Measurements from ENCODE around the gene CENPB.
A peak's percentile ranks its signal among the peaks of the same experiment; 100 is the strongest.

CENPB gene

DNA sequence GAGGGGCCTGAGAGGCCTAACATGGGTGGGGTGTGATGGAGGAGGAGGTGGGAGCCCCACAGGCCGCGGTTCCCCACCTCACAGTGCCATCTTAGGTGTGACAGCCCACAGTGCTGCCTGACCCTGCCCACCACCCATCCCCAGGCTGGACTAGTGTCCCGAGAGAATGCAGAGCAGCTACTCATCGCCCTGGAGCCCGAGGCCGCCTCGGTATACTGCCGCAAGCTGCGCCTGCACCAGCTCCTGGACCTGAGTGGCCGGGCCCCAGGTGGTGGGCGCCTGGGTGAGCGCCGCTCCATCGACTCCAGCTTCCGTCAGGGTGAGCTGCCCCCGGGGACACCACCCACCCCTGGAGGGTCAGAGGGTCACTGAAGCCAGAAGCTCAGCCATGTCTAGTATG lies 38.5 kb downstream of the CENPB start:
- DNase-seq, result no peak

DNA sequence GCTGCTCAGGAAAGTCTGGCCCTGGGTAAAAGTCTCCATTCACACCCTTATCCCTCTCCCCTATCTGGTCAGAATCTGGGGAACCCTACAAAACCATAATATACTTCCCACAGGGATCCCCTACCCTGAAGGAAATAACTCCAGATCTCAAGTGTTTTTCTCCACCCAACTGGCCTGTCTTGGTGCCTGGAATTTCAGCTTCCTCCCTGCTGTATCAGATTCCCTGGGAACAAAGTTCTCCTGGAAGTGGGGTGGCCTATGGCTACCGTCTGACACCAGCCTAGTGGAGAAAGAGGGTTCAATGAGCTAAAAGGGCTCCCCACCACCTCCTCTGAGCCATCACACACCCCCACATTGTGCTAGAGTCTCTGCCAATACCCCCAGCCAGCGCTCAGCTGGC lies 39.1 kb downstream of the CENPB start:
- DNase-seq, result no peak

DNA sequence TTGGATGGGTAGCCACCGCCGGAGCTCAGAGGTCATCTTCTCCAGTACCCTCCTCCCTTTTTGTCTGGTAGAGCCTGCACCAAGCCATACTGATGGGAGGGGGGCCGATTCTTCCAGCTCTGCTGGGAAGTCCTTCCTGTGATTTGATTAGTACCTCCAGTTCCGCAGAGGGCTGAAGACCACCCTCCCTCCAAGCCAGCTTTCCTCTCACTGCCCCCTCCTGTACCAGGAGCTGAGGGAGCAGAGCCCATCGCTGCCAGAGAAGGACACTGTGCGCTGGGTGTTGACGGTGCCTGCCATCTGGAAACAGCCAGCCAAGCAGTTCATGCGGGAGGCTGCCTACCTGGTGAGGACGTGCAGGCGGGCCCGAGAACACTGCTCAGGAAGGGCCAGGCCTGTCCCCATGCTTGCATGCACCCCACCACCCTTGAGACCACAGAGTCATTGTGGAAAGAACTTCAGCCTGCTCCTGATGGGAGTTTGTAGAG lies 40.8 kb downstream of the CENPB start:
- no peak for DNase-seq

DNA sequence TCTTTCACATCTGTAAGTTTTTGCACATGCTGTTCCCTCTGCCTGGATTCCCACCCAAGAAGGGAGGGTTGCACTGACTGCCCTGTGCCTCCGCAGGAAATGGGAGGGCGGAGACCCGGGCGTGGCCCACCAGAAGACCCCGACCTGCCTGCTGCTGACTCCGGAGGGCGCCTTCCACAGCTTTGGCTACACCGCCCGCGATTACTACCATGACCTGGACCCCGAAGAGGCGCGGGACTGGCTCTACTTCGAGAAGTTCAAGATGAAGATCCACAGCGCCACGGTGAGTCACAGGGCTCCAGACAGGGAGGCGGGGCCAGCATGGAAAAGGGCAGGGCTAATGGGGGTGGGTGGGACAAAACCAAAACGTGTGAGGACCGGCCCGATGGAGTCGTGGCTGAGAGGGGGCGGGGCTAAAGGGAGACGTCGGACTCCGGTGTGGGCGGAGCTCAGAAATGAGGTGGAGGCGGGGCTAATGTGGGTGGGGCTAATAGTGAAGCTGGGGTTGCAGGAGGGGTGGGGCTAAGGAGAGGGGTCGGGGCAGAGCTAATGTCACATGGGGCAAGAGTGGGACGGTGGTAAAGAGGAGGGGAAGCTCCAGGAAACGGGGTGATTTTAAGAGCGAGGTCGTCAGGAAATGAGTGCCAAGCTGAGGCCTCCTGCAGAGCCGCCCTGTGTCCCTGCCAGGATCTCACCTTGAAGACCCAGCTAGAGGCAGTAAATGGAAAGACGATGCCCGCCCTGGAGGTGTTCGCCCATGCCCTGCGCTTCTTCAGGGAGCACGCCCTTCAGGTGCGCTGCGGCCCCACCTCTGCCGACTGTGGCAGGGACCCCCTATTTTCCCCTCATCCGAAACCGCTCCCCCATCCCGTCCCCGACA lies 41.5 kb downstream of the CENPB start:
- peak; percentile 85 for DNase-seq

DNA sequence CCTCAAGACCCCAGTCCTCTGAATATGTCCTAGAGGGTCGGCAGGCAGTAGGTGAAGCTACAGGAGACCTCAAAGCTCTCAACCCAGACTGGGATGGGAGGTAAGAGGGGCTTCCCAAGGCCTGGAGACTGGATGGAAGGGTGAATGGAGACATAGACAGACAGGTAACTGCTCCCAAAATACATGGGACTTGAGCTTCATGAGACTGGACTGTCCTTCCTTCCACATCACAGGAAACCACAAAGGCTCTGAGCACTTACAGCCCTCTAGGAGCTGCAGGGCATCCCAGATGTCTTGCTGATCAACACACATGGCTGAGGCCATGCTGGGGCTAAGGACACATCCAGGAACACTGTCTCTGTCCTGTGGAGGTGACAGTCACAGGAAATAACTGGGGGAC lies 42.5 kb downstream of the CENPB start:
- no peak for DNase-seq

DNA sequence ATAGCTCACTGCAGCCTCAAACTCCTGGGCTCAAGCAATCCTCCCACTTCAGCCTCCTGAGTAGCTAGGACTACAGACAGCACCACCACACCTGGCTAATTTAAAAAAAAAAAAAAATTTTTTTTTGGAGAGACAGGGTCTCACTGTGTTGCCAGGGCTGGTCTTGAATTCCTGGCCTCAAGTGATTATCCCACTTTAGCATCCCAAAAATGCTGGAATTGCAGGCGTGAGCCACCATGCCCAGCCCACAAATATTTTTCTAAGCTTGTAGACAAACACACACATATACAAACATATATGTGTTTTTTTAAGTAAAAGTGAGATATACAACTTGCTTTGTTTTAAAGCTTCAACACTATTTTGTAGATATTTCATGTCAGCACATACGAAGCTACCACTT lies 43.3 kb downstream of the CENPB start:
- no peak for DNase-seq

DNA sequence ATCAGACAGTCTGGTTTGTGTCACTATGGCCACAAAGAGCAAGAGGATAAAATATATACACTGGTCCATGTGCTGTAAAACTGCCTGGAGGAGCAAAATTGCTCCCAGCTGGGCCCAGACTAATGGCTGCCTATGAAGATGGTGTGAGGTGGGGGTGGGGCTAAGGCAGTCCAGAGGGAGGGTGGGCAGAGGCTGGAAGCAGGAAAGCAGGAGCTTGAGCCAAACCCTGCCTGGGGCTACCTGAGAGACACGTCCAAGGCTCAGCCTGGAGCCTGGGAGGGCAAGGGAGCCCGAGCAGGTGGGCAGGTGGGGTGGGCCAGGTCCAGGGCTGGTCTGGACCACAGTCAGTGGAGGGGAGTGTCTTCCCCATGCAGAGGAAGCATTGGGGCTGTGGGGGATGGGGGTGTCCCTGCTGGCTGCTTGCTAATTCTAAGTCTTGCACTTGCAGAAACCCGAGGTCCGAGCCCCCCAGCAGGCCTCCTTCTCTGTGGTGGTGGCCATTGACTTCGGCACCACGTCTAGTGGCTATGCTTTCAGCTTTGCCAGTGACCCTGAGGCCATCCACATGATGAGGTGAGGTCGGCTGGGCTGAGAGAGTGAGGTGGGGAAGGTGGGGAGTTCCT lies 44.6 kb downstream of the CENPB start:
- DNase-seq, result no peak

DNA sequence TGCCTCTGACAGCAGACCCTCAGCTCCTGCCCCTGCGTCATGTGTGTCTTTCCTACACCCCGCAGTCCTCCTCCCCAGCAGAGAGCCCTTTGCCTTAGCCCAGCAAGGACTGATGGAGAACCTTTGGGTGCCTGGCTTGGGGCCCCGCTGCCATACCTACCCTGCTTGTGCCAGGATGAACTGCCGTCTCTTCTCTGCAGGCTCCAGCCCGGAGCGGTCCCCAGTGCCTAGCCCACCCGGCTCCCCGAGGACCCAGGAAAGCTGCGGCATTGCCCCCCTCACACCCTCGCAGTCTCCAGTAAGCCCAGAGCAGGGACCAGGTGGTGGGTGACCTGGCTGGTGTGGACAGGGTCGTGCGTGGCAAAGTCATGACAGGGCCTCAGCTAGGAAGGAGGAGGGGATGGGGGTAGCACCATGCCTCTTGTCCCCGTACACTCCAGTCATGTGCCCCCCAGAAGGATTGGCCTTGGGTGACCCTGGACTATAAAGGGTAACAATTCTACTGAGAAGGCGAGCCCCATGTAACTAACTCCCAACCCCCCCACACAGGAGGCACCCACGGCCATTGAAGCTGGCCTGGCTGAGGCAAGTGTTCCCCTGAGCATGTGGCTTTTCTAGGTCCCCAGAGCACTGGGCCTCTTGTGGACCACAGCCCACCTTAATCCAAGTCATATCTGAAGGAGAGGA lies 45.8 kb downstream of the CENPB start:
- no peak for DNase-seq

DNA sequence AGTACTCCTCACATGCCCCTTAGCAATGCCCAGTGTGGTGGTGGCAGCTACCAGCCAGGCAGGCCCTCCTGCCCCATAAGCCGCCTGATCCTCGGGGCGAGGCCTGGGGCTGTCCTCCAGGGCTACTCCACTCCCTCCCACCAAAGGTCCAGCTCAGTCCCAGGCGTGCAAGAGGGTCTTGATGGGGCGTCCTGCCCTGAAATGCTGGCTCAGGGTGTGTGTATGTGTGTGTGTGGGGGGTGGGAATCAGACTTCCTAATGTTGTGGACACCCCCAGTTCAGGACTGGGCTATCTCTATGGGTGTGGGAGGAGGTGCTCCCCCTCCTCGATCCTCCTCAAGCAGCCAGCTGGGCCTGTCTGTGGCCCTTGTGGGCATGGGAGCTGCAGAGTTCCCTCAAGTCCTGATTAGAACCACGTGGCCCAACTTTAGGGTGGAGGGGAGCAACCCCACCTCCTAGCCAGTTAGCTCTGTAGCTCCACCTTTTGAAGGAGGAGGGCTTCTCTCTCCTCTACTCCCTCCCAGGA lies 46.6 kb downstream of the CENPB start:
- no peak for DNase-seq

DNA sequence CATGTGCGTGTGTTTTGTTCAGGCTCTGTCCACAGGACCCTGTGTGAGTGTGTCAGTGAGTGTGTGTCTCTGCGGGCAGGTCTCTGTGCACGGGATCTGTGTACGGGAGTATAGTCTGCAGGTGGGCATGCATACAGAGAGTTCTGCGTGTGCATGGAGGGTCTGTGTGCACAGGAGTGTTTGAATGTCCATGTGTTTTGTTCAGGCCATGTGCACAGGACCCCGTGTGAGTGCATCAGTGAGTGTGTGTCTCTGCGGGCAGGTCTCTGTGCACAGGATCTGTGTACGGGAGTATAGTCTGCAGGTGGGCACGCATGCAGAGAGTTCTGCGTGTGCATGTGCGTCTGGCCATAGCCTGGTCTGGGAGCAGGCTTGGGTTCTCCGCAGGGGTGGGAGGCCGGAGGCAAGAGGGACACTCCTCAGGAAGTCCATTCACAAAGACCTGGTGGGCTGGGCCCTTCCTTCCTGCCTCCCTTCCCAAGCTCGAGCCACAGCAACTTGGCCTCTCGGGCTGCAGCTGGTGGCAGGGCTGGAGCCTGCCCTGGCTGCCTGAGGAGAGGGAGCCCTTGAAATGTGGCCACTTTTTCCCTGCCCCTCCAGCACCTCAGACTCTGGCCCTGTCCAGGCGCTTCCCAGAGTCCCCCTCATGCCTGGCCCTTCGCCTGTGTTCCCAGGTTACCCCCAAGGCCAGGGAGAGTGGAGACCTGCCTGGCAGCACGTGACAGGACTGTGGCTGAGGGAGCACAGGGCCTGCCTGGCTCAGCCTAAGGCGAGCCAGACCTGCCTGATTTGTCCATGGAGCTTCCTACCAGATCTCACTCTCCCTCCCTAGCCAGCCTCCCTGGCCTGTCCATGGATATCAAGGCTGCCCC lies 47.2 kb downstream of the CENPB start:
- no peak for DNase-seq

DNA sequence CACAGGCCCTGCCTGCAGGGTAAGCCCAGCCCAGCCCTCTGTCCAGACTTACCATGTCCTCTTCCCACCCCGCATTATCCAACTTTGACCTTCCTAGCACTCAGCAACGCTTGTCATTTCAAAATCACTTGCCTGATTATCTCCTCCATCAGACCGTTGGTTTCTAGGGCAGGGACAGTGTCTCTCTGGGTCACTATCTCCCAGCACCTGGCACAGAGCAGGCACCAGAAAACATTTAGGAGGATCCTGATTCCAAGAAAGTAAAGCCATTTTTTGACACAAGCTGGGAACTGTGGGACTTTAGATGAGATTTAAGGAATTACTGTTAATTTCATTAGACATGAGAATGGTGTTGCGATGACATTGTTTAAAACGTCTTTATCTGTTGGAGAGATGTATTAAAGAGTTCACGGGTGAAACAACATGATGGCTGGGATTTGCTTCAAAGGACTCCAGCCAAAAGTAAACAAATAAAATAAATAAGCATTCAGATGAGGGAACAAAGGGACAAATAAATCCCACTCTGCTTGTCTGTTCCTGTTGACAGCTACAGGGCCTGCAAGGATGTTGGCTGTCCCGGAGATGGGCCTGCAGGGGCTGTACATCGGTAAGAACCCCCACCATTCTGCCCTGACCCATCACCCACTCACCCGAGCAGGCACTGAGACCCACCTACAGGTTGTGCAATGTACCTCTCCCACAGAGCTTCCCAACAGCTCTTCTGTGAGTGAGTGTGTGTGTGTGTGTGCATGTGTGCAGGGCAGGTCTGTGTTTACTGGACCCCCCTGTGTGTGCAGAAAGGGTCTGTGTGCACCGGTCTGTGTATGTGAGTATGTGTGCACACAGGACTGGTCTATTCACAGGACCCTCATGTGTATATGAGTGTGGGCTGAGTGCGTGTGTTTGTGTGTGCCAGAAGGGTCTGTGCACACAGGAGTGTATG lies 48.2 kb downstream of the CENPB start:
- DNase-seq, result no peak

DNA sequence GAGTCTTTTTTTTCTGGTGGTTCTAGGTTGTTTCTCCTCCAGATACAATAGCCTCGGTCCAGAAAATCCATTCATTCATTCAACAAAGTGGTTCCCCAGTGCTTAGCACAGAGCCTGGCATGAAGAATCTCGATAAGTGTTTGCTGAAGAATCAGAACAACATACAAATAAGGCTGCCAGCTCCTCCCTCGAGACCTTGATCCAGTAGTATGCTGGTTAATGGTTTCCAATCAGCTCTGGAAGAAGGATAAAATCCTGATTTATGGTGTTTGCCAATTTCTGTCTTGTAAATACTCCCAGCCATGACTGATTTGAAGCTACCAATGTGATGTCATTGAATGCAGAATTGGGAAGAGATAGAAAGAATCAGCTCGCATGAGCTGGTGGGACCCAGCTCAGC lies 50.8 kb downstream of the CENPB start:
- no peak for DNase-seq

DNA sequence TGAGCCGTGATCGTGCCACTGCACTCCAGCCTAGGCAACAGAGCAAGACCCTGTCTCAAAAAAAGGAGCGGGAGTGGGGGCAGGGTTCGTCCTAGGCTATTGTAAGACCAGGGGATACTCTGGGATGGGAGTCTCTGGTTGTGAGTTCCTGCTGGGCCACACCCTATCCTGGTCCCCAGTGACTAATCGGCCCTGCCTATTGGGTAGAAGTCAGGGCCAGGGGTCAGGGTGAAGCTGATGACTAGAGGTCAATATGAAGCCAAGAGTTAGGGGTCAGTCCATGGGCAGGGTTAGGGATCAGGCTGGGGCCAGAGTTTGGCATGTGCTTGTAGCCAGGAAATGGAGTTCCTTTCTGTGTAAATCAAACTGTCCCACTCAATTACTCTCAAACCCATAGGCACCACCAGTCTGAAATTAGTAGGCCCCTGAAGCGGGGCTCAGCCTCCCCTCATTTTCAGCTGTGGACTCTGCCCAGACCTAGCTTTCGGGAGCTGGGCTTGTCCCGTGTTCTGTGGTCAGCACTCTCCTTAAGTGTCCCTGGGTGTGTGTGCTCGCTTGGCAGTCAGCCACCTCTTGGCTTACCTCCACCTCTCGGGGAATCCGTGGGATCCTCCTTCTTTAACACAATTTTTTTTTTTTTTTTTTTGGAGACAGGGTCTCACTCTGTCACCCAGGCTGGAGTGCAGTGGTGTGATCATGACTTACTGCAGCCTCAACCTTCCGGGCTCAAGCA lies 52.3 kb downstream of the CENPB start:
- no peak for DNase-seq

All from CD4-positive, alpha-beta T cell treated with Interleukin-17A for 4 hours (primary cell).